Activated T-cell treated with anti-CD3 and anti-CD28 coated beads for 24 hours (primary cell): ENCODE measurements around the gene CBR1.

ENCODE experiments used
- DNase-seq: peaks from one replicate; pipeline ENCODE4 v3.0.0-alpha.2; 2020; ENCODE audit warnings: low read depth

Gene CBR1

GRCh38 chr21:36117286-36117741 lies 47.5 kb downstream of the CBR1 start:
- no peak for DNase-seq

GRCh38 chr21:36120304-36120888 lies 50.6 kb downstream of the CBR1 start:
- no peak for DNase-seq
